Glomerular visceral epithelial cell (primary cell): Measurements from ENCODE around the gene CACTIN.
A peak's percentile ranks its signal among the peaks of the same experiment; 100 is the strongest.
"Not testable (repeated sequence)": the region's sequence is repeated elsewhere in the genome, so short reads cannot be mapped to it uniquely, and the experiment has no call there.

ENCODE experiments used
- DNase-seq: peaks from one replicate; pipeline ENCODE4 v3.0.0-alpha.2; 2016; ENCODE audit errors: extremely low spot score

The CACTIN gene

DNA sequence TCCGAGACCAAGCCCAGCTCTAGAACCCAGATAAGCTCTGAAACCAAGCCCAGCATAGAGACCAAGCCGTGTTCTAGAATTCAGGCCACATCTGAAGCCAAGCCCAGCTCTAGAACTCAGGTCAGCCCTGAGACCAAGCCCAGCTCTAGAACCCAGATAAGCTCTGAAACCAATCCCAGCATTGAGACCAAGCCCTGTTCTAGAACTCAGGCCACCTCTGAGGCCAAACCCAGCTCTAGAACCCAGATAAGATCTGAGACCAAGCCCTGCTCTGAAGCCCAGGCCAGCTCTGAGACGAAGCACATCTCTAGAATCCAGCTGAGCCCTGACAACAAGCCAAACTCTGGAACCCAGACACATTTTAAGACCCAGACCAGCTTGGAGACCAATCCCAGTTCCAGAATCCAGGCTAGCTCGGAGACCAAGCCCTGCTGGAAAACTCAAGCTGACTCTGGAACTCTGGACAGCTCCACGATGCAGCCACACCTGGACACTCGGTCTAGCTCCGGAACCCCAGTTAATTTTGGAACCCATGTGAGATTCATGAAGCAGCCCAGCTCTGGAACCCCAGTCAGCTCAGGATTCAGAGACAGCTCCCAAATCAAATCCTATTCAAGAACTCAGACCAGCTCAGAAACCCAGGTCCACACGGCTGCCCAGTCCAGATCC, 35.5 kb downstream of the CACTIN start:
- no peak for DNase-seq

DNA sequence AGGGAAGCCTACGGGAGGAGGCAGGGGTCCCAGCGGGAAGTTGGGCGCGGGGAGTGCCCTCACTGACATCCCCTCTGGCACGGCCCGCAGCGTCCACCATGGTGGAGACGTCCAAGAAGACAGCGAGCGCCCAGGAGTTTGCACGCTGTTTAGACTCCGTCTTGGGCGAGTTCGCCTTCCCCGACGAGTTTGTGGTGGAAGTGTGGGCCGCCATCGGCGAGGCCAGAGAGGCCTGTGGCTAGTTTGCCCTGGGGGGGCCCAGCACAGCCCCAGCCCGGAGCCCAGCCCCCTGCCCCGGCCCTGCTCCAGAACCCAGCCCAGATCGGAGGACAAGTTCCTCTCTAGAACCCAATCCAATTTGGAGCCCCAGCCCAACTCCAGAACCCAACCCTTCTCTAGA, 36.6 kb downstream of the CACTIN start:
- no peak for DNase-seq

DNA sequence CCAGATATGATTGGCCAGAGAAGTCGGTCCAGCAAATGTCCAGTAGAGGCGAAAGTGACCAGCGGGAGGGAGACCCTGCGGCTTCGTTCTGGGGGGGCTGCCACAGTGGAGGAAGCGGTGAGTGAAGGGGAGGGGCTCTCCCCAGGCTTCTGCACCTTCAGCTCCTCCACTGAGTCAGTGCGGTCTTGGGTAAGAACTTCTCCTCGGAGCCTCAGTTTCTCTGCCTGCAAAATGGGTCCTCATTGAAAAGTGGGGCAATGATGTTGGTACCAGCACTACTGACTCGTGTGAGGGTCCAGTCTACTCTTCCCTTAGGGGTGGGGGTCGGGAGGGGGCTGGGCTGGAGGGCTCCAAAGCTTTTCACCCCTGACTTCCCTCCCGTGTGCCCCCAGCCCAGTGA, 37.2 kb downstream of the CACTIN start:
- DNase-seq: no peak

DNA sequence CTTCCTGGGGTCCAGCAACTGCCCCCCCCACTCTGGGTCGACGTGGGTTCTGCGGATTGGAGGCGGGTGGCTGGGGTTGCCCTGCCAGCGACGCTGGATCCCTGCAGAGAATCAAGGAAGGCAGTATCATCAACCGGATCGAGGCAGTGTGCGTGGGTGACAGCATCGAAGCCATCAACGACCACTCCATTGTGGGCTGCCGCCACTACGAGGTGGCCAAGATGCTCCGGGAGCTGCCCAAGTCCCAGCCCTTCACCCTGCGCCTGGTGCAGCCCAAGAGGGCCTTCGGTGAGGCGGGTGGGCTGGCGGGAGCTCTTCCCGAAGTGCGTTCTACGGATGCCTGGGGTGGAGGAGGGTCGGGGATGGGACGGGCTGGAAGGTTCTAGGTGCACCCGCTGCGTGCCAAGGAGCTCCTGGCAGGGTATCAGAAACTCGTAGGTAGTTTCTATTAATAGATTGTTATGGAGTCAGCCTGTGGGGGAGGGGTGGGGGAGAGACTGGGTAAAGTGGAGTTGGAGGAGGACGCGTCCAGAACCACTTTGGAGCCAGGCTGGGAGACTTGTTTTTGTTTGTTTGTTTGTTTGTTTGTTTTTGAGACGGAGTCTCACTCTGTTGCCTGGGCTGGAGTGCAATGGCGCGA, 39.8 kb downstream of the CACTIN start:
- DNase-seq: no peak

DNA sequence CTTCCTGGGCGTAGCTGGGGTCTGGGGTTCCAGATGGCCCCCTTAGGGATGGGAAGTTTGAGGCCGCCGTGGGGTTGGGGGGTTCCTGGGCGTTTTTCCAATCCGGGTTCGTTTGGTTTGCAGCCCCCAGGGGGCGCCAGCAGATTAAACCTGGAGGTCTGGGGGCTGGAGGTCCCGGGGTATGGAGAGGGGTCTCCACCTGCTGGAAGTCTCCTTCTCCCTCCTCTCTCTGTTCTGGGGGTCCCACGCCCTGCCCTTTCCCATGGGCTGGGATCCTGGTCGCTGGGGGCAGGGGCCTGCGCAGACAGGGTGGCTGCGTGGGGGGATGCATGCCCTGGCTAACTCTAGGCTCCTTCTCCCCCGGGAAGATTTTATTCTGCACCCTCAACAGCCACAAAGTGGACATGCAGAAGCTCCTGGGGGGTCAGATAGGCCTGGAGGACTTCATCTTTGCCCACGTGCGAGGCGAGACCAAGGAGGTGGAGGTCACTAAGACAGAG, 40.4 kb downstream of the CACTIN start:
- DNase-seq: no peak

DNA sequence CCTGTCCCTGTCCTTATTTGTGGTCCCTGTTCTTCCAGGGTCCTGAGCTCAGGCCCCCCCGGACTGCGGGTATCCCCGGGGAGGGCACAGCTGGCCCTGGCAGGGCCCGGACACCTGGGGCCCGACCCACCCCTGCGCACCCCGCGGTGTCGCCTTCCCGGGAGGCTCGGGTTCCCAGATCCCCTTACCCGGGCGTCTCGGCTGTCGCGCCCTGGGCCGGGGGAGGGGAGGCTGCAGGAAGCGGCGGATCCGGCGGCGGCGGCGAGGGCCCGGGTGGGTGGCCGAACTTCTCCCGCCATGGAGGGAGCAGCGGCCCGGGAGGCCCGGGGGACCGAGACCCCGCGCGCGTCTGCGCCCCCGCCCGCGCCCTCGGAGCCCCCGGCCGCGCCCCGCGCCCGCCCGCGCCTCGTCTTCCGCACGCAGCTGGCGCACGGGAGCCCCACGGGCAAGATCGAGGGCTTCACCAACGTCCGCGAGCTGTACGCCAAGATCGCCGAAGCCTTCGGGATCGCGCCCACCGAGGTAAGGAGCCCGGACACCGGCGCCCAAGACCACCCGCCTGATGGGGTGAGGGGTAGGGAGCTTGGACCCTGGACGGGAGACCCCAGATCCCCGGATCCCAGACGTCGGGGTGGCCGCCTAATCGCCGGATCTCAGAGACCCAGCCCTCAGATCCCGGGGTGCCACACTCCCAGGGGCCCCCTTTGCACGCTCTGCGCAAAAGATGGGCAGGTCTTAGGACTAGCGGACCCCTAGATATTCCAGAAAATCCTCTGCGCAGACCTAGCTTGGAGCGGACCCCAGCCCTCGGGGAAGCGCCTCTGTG, 41.1 kb downstream of the CACTIN start, which contains the start of gene GIPC3:
Gene GIPC3, plus strand, starts transcription at position 178 of the 826 bp plus-strand sequence. Its CDS starts 120 bp downstream, at position 298.
- no peak for DNase-seq

DNA sequence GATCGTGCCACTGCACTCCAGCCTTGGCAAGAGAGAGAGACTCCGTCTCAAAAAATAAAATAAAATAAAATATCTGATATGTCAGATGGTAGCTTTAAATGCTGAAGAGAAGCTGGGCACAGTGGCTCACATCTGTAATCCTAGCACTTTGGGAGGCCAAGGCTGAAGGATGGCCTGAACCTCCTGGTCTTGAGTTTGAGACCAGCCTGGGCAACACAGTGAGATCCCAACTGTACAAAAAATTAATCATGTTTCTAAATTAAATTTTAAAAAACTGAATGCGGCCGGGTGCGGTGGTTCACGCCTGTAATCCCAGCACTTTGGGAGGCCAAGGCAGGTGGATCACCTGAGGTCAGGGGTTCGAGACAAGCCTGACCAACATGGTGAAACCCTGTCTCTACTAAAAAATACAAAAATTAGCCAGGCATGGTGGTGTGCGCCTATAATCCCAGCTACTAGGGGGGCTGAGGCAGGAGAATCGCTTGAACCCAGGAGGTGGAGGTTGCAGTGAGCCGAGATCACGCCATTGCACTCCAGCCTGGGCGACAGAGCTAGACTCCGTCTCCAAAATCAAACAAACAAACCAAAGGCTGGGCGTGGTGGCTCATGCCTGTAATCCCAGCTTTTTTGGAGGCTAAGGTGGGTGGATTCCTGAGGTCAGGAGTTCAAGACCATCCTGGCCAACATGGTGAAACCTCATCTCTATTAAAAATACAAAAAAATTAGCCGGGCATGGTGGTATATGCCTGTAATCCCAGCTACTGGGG, 42.4 kb downstream of the CACTIN start:
- not testable (repeated sequence) for DNase-seq

DNA sequence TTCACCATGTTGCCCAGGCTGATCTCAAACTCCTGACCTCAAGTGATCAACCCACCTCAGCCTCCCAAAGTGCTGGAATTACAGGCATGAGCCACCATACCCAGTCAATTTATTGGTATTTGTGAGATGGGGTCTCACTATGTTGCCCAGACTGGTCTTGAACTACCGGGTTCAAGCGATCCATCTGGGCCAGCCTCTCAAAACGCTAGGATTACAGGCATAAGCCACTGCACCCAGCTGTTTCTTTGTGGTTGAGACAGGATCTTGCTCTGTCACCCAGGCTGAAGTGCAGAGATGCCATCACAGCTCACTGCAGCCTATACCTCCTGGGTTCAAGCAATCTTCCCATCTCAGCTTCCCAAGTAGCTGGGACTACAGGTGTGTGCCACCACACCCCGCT, 44.8 kb downstream of the CACTIN start:
- not testable (repeated sequence) for DNase-seq

DNA sequence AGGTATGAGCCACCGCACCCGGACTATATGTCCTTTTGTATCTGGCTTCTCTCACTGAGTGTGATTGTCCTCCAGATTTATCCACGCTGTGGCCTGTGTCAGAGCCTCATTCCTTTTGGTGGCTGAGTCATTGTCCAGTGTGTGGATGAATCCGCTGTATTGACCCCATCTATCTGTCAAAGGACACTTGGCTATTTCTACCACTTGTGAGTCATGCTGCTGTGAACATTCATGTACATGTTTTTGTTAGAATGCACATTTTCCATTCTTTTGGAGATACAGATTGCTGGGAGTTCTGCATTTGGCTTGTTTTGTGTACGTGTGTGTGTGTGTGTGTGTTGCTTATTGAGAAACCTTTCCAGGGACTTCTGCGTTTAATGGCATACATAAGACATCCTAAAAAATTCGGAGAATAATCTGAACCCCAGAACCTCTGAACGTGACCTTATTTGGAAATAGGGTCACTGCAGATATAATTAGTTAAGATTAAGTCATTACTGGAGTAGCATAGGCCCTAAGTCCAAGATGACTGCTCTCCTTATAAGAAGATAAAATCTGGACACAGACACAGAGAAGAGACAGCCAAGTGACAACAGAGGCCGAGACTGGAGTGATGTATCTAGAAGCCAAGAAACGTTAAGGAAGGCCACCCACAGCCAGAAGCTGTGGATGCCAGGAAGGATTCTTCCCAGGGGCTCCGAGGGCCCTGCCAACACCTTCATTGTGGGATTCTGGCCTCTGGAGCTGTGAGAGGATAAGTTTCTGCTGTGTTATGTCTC, 46.2 kb downstream of the CACTIN start:
- DNase-seq: peak; percentile 64

DNA sequence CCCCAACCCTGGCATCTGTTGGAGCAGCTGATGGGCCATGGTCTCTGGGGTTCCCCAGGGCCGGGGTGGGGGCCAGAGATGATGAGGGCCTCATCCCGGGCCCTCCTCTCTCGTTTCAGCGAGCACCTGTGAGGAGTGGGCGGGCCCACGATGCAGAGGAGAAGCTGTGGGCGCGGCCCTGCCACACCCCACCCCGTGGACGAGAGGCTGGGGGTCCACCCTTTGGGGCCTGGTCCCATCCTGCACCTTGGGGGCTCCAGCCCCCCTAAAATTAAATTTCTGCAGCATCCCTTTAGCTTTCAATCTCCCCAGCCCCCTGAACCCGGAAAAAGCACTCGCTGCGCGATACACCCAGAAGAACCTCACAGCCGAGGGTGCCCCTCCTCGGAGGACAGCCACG, 48.2 kb downstream of the CACTIN start:
- no peak for DNase-seq

DNA sequence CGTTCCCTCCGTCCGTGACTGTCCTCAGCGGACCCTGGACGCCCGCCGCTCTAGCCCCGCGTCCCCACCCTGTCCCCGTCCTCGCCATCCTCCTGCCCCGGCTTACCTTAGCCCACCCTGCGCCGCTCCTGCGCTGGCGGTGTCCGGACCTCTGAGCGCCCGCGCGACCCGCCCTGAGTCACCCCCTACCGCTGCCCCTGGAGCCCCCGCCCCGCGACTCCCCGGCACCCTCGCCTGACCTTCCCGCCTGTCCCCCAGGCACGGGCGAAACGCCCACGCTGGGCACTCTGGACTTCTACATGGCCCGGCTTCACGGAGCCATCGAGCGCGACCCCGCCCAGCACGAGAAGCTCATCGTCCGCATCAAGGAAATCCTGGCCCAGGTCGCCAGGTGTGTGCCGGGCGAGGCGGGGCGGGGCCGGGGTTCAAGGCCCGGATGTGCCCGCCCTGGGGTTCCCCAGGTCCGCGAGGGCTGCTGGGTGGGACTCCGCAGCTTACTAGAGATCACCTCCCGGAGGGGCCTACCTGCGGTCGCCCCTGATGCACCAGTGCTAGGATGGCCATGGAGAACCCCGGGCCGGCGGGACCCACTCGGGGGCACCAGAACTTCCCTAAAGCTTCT, 48.8 kb downstream of the CACTIN start:
- DNase-seq: no peak

DNA sequence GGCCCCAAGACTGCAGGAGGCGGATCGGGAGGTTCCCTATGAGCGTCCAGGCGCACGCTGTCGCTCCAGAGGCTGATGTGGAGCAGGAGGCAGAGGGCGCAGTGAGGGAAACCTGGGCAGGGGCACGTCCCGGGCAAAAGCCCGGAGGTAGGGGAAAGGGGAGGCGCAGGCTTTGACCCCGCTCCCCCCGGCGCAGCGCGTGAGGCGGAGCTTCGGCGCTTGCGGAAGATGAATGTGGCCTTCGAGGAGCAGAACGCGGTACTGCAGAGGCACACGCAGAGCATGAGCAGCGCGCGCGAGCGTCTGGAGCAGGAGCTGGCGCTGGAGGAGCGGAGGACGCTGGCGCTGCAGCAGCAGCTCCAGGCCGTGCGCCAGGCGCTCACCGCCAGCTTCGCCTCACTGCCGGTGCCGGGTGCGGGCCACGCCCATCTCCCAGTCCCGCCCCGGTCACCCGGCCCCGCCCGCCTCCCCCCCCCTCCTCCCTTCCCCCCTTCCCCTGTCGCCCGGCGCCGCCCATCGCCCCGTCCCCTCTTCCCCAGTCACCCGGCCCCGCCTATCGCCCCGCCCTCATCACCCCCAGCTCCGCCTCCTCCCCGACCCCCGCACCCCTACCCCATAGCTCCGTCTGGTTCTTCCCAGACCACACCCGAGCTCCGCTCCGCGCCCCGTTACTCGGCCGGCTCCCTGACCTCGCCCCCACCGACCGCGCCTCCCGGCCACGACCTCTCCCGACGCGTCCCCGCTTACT, 49.7 kb downstream of the CACTIN start:
- no peak for DNase-seq

DNA sequence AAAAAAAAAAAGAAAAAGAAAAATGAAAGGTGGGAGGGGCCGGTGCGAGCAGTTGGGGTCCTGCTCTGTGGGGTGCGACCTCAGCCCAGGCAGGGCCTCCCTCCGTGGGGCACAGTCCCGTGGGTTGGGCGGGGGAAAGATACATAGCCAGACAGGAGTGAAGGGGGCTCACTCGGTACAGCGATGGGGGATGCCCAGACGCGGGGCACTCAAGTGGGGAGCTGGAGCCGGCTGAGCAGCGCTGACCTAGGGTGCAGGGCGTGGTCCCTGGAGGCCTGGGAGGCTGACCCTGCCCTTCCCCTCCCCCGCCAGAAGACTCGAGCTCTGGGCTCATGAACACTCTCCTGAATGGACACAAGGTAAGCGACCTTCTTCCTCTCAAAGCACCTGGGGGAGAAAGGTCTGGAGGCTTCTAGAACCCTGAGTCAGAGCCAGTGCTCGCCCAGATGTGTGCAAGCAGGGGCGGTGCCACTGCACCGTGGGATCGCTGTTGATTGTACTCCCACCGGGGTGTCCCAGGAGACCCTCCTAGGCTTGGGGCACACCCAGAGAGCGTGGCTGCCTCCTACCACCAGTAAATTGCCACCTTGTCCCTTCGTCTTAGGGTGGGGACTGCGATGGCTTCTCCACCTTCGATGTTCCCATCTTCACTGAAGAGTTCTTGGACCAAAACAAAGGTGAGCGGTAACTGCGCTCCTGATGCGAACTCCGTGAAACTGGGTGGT, 50.5 kb downstream of the CACTIN start:
- no peak for DNase-seq

DNA sequence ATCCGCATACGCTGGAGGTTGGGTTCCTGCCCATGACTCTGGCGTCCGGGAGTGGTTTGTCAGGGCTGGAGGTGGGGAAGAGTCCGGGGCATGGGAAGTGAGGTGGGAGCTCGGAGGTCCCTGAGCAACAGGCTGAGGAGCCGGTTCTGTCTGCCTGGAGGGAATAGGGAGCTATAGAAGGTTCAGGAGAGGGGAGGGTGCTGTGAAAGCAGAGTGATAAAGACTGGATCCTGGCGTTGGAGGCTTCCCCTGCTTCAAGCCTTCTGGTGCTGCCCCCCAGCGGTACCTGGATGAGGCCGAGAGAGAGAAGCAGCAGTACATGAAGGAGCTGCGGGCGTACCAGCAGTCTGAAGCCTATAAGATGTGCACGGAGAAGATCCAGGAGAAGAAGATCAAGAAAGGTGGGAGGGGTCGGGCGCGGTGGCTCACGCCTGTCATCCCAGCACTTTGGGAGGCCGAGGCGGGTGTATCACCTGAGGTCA, 51.3 kb downstream of the CACTIN start:
- no peak for DNase-seq

DNA sequence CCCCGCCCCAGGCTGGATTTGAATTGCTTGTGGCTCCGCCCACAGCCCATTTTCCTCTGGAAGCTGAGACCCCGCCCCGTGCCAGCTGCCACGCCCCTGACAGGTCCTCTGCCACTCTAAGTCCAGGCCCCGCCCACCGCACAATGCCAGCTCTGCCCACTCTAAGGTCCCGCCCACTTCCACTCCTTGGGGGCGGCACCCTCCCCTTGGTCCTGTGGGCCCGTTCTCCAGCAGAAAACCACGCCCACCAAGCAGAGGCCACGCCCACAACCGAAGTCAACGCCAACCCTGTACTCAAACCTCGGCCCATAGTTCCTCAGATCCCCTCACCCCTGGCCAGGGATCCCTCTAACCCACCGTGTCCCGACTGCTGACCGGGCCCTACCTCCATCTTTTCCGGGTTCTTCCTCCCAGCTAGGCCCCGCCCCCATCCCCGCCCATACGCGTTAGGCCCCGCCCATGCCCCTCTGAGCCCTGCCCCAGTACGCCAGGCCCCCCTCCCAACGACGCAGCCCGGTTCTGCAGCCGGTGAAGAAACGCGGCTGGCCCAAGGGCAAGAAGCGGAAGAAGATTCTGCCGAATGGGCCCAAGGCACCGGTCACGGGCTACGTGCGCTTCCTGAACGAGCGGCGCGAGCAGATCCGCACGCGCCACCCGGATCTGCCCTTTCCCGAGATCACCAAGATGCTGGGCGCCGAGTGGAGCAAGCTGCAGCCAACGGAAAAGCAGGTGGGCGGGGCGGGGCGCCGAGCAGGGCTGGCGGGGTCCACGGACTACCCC, 52.5 kb downstream of the CACTIN start:
- peak; percentile 97 for DNase-seq

DNA sequence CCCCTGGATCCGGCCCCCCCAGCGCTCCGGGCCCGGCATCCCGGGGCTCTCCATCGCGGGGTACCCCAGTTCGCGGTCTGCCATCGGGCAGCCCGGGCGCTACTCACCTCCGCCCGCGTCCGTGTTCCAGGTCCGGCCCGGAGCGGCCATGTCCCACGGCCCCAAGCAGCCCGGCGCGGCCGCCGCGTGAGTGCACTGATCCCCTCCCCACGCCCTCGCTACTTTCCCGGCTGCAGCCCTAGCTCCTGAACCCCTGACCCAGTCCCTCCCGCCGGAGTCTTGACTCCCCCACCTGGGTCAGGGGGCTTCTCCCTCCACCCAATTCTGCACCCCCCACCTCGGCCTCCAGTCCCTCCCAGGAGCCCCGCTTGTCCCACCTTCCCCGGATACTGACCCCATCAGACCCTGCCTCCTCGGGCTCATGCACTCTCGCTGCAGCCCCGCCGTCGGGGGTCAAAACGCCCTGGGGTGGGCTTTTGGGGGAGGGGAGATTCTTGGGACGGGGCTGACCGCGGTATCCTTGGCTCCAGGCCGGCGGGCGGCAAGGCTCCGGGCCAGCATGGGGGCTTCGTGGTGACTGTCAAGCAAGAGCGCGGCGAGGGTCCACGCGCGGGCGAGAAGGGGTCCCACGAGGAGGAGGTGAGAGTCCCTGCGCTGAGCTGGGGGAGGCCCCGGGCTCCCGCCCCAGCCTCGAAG, 53.3 kb downstream of the CACTIN start:
- no peak for DNase-seq

DNA sequence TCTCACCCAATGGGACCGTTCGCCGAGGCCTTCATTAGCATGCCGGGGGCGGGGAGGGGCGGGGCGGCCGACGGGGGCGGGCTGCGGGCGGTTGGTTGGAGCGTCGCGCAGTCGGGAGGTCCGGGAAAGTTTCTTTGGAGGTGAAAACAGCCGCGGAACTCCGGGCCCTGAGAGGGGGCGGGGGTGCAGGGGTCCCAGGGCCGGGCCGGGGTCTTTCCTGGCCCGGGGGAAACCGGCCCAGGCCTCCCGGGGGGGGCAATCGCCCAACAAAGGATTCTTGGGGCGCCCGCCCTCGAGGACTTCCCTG, 53.8 kb downstream of the CACTIN start, which contains the start of gene HMG20B:
Gene HMG20B, plus strand, starts transcription at position 90 of the 307 bp plus-strand sequence. CDS start 366 bp downstream, outside the sequence.
- DNase-seq: no peak
